ENCODE measurements around the gene GALNT18. TPM values are rescaled to one million over a fixed set of nuclear protein-coding genes. Genes with fewer than 3 reads are reported as not detected.

The GALNT18 gene
- total RNA-seq, 1 experiment from 2014 or later = 9.2 TPM

DNA sequence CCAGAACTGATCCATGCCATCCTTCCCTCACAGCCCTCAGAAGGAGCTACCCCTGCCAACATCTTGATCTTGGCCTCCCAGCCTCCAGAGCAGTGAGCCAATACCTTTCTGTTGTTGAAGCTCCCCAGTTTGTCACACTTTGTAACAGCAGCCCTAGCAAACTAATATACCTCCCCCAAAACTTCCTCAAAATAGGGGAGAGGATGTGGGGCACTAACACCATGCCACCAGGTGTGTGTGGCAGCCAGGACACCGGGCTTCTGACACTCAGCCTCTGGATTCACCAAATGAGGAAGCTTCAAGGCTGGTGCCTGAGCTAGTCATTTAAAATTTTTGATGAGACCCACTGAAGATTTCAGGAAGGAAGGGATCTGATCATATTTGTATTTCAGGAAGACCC is 353.7 kb downstream of the GALNT18 start:
- TF ChIP-seq, protein P1, sequence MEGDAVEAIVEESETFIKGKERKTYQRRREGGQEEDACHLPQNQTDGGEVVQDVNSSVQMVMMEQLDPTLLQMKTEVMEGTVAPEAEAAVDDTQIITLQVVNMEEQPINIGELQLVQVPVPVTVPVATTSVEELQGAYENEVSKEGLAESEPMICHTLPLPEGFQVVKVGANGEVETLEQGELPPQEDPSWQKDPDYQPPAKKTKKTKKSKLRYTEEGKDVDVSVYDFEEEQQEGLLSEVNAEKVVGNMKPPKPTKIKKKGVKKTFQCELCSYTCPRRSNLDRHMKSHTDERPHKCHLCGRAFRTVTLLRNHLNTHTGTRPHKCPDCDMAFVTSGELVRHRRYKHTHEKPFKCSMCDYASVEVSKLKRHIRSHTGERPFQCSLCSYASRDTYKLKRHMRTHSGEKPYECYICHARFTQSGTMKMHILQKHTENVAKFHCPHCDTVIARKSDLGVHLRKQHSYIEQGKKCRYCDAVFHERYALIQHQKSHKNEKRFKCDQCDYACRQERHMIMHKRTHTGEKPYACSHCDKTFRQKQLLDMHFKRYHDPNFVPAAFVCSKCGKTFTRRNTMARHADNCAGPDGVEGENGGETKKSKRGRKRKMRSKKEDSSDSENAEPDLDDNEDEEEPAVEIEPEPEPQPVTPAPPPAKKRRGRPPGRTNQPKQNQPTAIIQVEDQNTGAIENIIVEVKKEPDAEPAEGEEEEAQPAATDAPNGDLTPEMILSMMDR (IDR thresholded peaks at IDR 0.05; ENCODE audit: unreplicated experiment) = no peak
- no peaks in the 10 kb centered on the region for H3K27me3 Mint-ChIP-seq (ENCODE audit: unreplicated experiment)
- peaks cover 24% of the 10 kb centered on the region for H3K4me1 Mint-ChIP-seq (ENCODE audit: low read depth, unreplicated experiment)
- H3K9me3 Mint-ChIP-seq (ENCODE audit: low read depth, unreplicated experiment) = no peaks in the 10 kb centered on the region
- no peak overlapping the region for H3K4me3 Mint-ChIP-seq (ENCODE audit: low read depth, unreplicated experiment)
- DNase-seq = no peak
- H3K27ac Mint-ChIP-seq (ENCODE audit: unreplicated experiment) = no peak overlapping the region
- BruUV-seq (replicated peaks) = no TSS peak
- CTCF ChIA-PET = no interaction called here
- H3K36me3 Mint-ChIP-seq (ENCODE audit: insufficient read depth, unreplicated experiment) = no peaks in the 10 kb centered on the region
- intact Hi-C loops (cut with micrococcal nuclease; ENCODE audit: unreplicated experiment) = loop anchor here (5.0 kb wide), 1 partner anchor 519 kb away; no protein-coding TSS in a partner anchor

DNA sequence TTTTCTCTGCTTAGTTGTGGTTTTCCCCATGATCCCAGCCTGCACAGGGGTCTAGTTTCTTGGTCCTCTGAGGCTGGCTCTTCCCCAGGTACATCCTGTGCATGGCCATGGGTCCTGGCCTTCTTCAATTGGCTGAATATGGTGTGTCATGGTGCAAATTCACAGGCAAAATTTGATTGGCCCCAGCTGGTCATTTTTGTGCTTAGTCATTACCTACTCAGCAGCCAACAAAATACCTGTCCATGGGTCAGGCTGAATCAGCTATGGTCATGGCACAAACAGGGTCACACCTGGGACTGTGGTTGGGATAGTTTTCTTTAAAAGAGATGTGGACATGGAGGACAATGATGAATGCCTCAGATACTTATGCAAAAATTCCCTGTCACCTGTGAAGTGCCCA is 354.5 kb downstream of the GALNT18 start:
- Mint-ChIP-seq H3K4me1 (ENCODE audit: low read depth, unreplicated experiment) (peaks cover 24% of the 10 kb centered on the region), H3K27me3 (ENCODE audit: unreplicated experiment) (peaks cover under 1% of the 10 kb centered on the region), H3K36me3 (ENCODE audit: insufficient read depth, unreplicated experiment) (no peaks in the 10 kb centered on the region), H3K9me3 (ENCODE audit: low read depth, unreplicated experiment) (no peaks in the 10 kb centered on the region), H3K27ac (ENCODE audit: unreplicated experiment) (no peak overlapping the region), H3K4me3 (ENCODE audit: low read depth, unreplicated experiment) (no peak overlapping the region)
- intact Hi-C loops (cut with micrococcal nuclease; ENCODE audit: unreplicated experiment) = loop anchor here (2.0 to 5.0 kb wide), 2 partner anchors 231 to 520 kb away; no protein-coding TSS in a partner anchor
- TF ChIP-seq, protein P1 (IDR thresholded peaks at IDR 0.05; ENCODE audit: unreplicated experiment) = no peak
- CTCF ChIA-PET = no interaction called here
- BruUV-seq (replicated peaks) = no TSS peak
- no peak for DNase-seq

DNA sequence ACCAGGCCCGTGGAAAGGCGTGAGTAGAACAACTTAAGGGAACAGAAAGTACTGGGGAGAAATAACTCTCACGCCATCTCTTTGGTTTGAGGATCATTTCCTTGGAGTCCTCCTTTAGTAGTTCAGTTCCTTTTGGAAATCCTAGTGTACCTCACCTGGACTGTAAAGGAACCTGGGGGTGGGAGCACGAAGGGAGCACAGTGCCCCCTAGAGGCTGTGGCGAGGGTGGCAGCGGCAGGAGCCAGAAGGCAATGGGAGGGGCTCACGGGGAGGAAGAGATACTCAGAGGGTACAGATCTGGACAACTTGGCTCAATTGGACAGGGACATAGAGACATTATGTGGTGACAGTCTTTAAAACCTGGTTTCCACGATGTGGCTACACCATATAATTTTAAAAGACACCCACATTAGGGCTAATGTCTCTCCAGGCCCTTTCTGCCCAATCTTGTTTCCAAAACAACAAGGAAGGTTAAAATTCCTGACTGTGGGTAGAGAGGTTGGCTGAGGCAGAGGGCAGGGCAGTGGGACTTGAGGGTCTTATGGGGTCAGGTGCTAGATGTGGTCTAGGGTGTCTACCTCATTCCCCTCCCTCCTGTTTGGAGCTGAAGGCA is 355.7 kb downstream of the GALNT18 start:
- peak; percentile 75 for DNase-seq
- no peaks in the 10 kb centered on the region for H3K36me3 Mint-ChIP-seq (ENCODE audit: insufficient read depth, unreplicated experiment)
- CTCF ChIA-PET = interaction anchor here (1.2 kb wide), 1 partner anchor 238 kb away, joined by 4 read pairs; no protein-coding TSS in a partner anchor
- intact Hi-C loops (cut with micrococcal nuclease; ENCODE audit: unreplicated experiment) = loop anchor here (2.0 to 5.0 kb wide), 2 partner anchors 229 to 521 kb away; no protein-coding TSS in a partner anchor
- no peak overlapping the region for H3K27ac Mint-ChIP-seq (ENCODE audit: unreplicated experiment)
- H3K9me3 Mint-ChIP-seq (ENCODE audit: low read depth, unreplicated experiment) = no peaks in the 10 kb centered on the region
- BruUV-seq (replicated peaks) = no TSS peak
- H3K4me3 Mint-ChIP-seq (ENCODE audit: low read depth, unreplicated experiment) = no peak overlapping the region
- H3K4me1 Mint-ChIP-seq (ENCODE audit: low read depth, unreplicated experiment) = peaks cover 24% of the 10 kb centered on the region
- TF ChIP-seq, protein P1 (IDR thresholded peaks at IDR 0.05; ENCODE audit: unreplicated experiment) = peak; percentile 81
- H3K27me3 Mint-ChIP-seq (ENCODE audit: unreplicated experiment) = peaks cover 13% of the 10 kb centered on the region

DNA sequence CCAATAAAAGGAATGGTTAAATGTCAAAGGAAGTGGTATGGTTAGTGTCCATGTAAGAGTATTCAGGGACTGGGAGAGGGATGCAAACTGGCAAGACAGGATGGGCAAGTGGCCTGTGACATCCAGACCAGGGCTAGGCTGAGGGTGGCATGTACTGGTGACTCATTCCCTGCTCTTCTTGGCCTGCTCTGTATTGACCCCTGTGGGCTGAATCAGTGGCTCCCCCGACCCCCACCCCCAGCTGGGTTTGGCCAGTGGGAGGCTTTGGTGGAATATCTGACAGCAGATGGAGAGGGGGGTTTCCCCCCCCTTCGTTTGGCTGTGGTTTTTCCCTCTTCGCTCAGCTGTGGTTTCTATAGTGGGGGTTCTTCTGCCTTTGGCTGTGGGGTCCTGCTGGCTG is 356.5 kb downstream of the GALNT18 start:
- peak; percentile 39 for DNase-seq
- no peak overlapping the region for H3K27ac Mint-ChIP-seq (ENCODE audit: unreplicated experiment)
- CTCF ChIA-PET = interaction anchor here (1.2 kb wide), 1 partner anchor 237 kb away, joined by 4 read pairs; no protein-coding TSS in a partner anchor

More for the DNA sequence above, 356.5 kb downstream of the GALNT18 start:
- Mint-ChIP-seq H3K4me3 (ENCODE audit: low read depth, unreplicated experiment) (no peak overlapping the region), H3K4me1 (ENCODE audit: low read depth, unreplicated experiment) (peaks cover 24% of the 10 kb centered on the region), H3K27me3 (ENCODE audit: unreplicated experiment) (peaks cover 19% of the 10 kb centered on the region), H3K36me3 (ENCODE audit: insufficient read depth, unreplicated experiment) (no peaks in the 10 kb centered on the region), H3K9me3 (ENCODE audit: low read depth, unreplicated experiment) (no peaks in the 10 kb centered on the region)
- BruUV-seq (replicated peaks) = no TSS peak
- TF ChIP-seq, protein P1 (IDR thresholded peaks at IDR 0.05; ENCODE audit: unreplicated experiment) = no peak
- intact Hi-C loops (cut with micrococcal nuclease; ENCODE audit: unreplicated experiment) = loop anchor here (5.0 kb wide), 1 partner anchor 522 kb away; no protein-coding TSS in a partner anchor

All from Calu3 (cell line).